ENCODE results near the gene PRDM16.

Gene PRDM16

GRCh38 chr1:3080053-3080955 is 11.3 kb downstream of the PRDM16 start:
- DNase-seq (ENCODE audit: extremely low read depth, insufficient read length) = no peak
- Histone ChIP-seq H3K36me3 (ENCODE audit: control insufficient read depth, insufficient read depth, low read length) (no peaks in the 10 kb centered on the region), H3K27me3 (replicated peaks; ENCODE audit: control insufficient read depth, insufficient read depth, low read length) (no peaks in the 10 kb centered on the region), H3K4me3 (replicated peaks; ENCODE audit: low read depth, low read length) (no peak overlapping the region)
- no peak for TF ChIP-seq CTCF (IDR thresholded peaks at IDR 0.05; ENCODE audit: insufficient read depth, low read length, poor library complexity, severe bottlenecking)

GRCh38 chr1:3081171-3081683 is 12.2 kb downstream of the PRDM16 start:
- H3K27me3 ChIP-seq (replicated peaks; ENCODE audit: control insufficient read depth, insufficient read depth, low read length) = no peaks in the 10 kb centered on the region
- no peaks in the 10 kb centered on the region for H3K36me3 ChIP-seq (ENCODE audit: control insufficient read depth, insufficient read depth, low read length)
- TF ChIP-seq CTCF (IDR thresholded peaks at IDR 0.05; ENCODE audit: insufficient read depth, low read length, poor library complexity, severe bottlenecking) = no peak
- DNase-seq (ENCODE audit: extremely low read depth, insufficient read length) = no peak
- H3K4me3 ChIP-seq (replicated peaks; ENCODE audit: low read depth, low read length) = no peak overlapping the region

GRCh38 chr1:3082051-3082450 is 13.0 kb downstream of the PRDM16 start:
- Histone ChIP-seq H3K27me3 (replicated peaks; ENCODE audit: control insufficient read depth, insufficient read depth, low read length) (no peaks in the 10 kb centered on the region), H3K36me3 (ENCODE audit: control insufficient read depth, insufficient read depth, low read length) (no peaks in the 10 kb centered on the region), H3K4me3 (replicated peaks; ENCODE audit: low read depth, low read length) (no peak overlapping the region)
- DNase-seq (ENCODE audit: extremely low read depth, insufficient read length) = no peak
- TF ChIP-seq CTCF (IDR thresholded peaks at IDR 0.05; ENCODE audit: insufficient read depth, low read length, poor library complexity, severe bottlenecking) = no peak

- Histone ChIP-seq H3K36me3 (ENCODE audit: control insufficient read depth, insufficient read depth, low read length) (no peaks in the 10 kb centered on the region), H3K4me3 (replicated peaks; ENCODE audit: low read depth, low read length) (no peak overlapping the region), H3K27me3 (replicated peaks; ENCODE audit: control insufficient read depth, insufficient read depth, low read length) (no peaks in the 10 kb centered on the region)
- TF ChIP-seq CTCF (IDR thresholded peaks at IDR 0.05; ENCODE audit: insufficient read depth, low read length, poor library complexity, severe bottlenecking) = no peak
- no peak for DNase-seq (ENCODE audit: extremely low read depth, insufficient read length)
Measured at GRCh38 chr1:3082571-3083516, 13.8 kb downstream of the PRDM16 start.

GRCh38 chr1:3084154-3084553 is 15.2 kb downstream of the PRDM16 start:
- Histone ChIP-seq H3K36me3 (ENCODE audit: control insufficient read depth, insufficient read depth, low read length) (no peaks in the 10 kb centered on the region), H3K27me3 (replicated peaks; ENCODE audit: control insufficient read depth, insufficient read depth, low read length) (no peaks in the 10 kb centered on the region), H3K4me3 (replicated peaks; ENCODE audit: low read depth, low read length) (no peak overlapping the region)
- TF ChIP-seq CTCF (IDR thresholded peaks at IDR 0.05; ENCODE audit: insufficient read depth, low read length, poor library complexity, severe bottlenecking) = no peak
- no peak for DNase-seq (ENCODE audit: extremely low read depth, insufficient read length)

Data from GM06990 (cell line).